PC-3 (cell line): ENCODE results near the gene VSIG2. TPM values are rescaled to one million over a fixed set of nuclear protein-coding genes. Genes with fewer than 3 reads are reported as not detected.

Experiments
- ATAC-seq: fragments of 200-7000 bp; cut with Tn5 transposase; 2 replicates; pipeline ENCODE4 v1.9.1; 2020; ENCODE audit warnings: mild to moderate bottlenecking, moderate library complexity
- BruUV-seq: library from RNA; stranded (reverse); fragments of 400-500 nt; replicated peaks from 2 replicates; lab custom pipeline; 2021; lab: Mats Ljungman, UMichigan
- CTCF ChIA-PET: fragments of 300-600 bp; sonication (Branson Sonifier 250); formaldehyde crosslinking; loops from one replicate; lab custom pipeline; 2022; ENCODE audit warnings: antibody characterized with exemption; lab: Charles Lee
- POLR2A ChIA-PET: fragments of 300-600 bp; sonication (Branson Sonifier 250); formaldehyde crosslinking; loops from one replicate; lab custom pipeline; 2022; ENCODE audit warnings: antibody characterized with exemption; ENCODE audit not compliant: unreplicated experiment; lab: Charles Lee
- DNase-seq: peaks from one replicate; pipeline ENCODE4 v3.0.0-alpha.2; 2015
- H2AFZ ChIP-seq: fragments of 300-600 bp; sonication (generic); 2 replicates; pipeline ENCODE4 v1.6.0; 2016; ENCODE audit warnings: antibody characterized with exemption, low read length
- H3F3A ChIP-seq: fragments of 300-600 bp; sonication (generic); one replicate; pipeline ENCODE4 v1.6.0; 2017; ENCODE audit warnings: antibody characterized with exemption, low read length, control low read depth, mild to moderate bottlenecking; ENCODE audit not compliant: unreplicated experiment
- H3K27ac ChIP-seq: fragments of 300-600 bp; sonication (generic); 2 replicates; pipeline ENCODE4 v1.5.1; 2016; ENCODE audit warnings: mild to moderate bottlenecking, low read length
- H3K27me3 ChIP-seq: fragments of 300-600 bp; sonication (generic); 2 replicates; pipeline ENCODE4 v1.6.1; 2016; ENCODE audit warnings: low read length, mixed read lengths
- H3K36me3 ChIP-seq: fragments of 300-600 bp; sonication (generic); 2 replicates; pipeline ENCODE4 v1.6.1; 2016; ENCODE audit warnings: low read depth, mixed run types, low read length, mixed read lengths
- H3K4me1 ChIP-seq: fragments of 300-600 bp; sonication (generic); 2 replicates; pipeline ENCODE4 v1.5.1; 2016; ENCODE audit warnings: low read length; ENCODE audit not compliant: insufficient read depth
- H3K4me2 ChIP-seq: fragments of 300-600 bp; sonication (generic); 2 replicates; pipeline ENCODE4 v1.6.0; 2016; ENCODE audit warnings: low read length
- H3K4me3 ChIP-seq: fragments of 300-600 bp; sonication (generic); 2 replicates; pipeline ENCODE4 v1.5.1; 2016; ENCODE audit warnings: mild to moderate bottlenecking, low read length, mixed read lengths
- H3K79me2 ChIP-seq: fragments of 300-600 bp; sonication (generic); 2 replicates; pipeline ENCODE4 v1.6.1; 2017; ENCODE audit warnings: low read length, mixed read lengths
- H3K9ac ChIP-seq: fragments of 300-600 bp; sonication (generic); 2 replicates; pipeline ENCODE4 v1.6.0; 2016; ENCODE audit warnings: mild to moderate bottlenecking, low read length
- H3K9me2 ChIP-seq: fragments of 300-600 bp; sonication (generic); replicated peaks from 2 replicates; pipeline ENCODE4 v1.6.1; 2016; ENCODE audit warnings: mixed run types, low read length, mixed read lengths
- H3K9me3 ChIP-seq: fragments of 300-600 bp; sonication (generic); 2 replicates; pipeline ENCODE4 v1.6.1; 2016; ENCODE audit warnings: low read length, mixed read lengths
- H4K20me1 ChIP-seq: fragments of 300-600 bp; sonication (generic); 2 replicates; pipeline ENCODE4 v1.6.1; 2016; ENCODE audit warnings: low read length, mixed read lengths
- EZH2 ChIP-seq: fragments of 300-600 bp; sonication (generic); IDR thresholded peaks from one replicate; pipeline ENCODE4 v1.6.1; 2017; ENCODE audit warnings: antibody characterized with exemption, mild to moderate bottlenecking, low read length; ENCODE audit not compliant: unreplicated experiment
- EZH2phosphoT487 ChIP-seq: fragments of 300-600 bp; sonication (generic); IDR thresholded peaks from 2 replicates; pipeline ENCODE4 v1.6.1; 2018; ENCODE audit warnings: mild to moderate bottlenecking, antibody characterized with exemption, low read length, borderline replicate concordance
- intact Hi-C: fragments of 100-400 bp; cut with micrococcal nuclease; formaldehyde crosslinking; loops from 2 replicates; pipeline ENCODE4 v1.9.0; 2023
- total RNA-seq: library from RNA; depleted of rRNA; stranded (reverse); fragments of >200 nt; gene quantifications from 2 replicates; pipeline ENCODE4 v1.2.3, GENCODE V29; 2014
- TF ChIP-seq, protein P1 (sequence below): fragments of 300-600 bp; sonication (generic); conservative IDR thresholded peaks from 2 replicates; pipeline ENCODE4 v1.5.1; 2017; ENCODE audit warnings: antibody characterized with exemption, low read depth, mild to moderate bottlenecking, low read length

Gene VSIG2
- total RNA-seq, 1 experiment from 2014 or later: not detected

DNA sequence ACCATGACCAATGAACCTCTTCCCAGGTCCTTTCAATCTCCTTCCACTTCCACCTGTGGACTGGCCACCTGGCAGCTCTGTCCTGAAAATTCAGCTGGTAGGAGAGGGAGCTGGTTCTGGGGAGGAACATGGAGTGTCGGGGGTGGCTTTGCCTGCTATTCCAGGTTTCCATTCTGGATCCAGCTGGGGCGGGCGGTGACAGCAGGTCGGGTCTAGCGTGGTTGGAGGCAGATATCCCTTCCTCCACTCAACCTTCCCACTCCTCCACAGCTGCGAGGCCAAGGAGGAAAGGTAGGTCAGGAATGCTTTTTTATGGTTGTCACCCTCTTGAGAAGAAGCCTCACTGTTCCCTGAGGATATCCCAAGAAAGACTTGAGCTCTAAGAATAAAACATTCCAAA, 9.0 kb downstream of the VSIG2 start:
- intact Hi-C loops: loop anchor here (10.0 kb wide), 1 partner anchor 52 kb away; no protein-coding TSS in a partner anchor
- Histone ChIP-seq H3K4me1 (peaks cover 35% of the 10 kb centered on the region), H3K9me2 (no peaks in the 10 kb centered on the region), H2AFZ (no peak overlapping the region), H3K4me2 (no peak overlapping the region), H3K36me3 (no peaks in the 10 kb centered on the region), H3K4me3 (no peak overlapping the region), H3K27me3 (no peaks in the 10 kb centered on the region), H3K79me2 (no peaks in the 10 kb centered on the region), H3K9ac (no peak overlapping the region), H4K20me1 (no peaks in the 10 kb centered on the region), H3K27ac (no peak overlapping the region), H3K9me3 (no peaks in the 10 kb centered on the region), H3F3A (no peaks in the 10 kb centered on the region)
- ChIA-PET POLR2A (no interaction called here), CTCF (no interaction called here)
- TF ChIP-seq EZH2phosphoT487 (no peak), EZH2 (no peak)
- TF ChIP-seq, protein P1, sequence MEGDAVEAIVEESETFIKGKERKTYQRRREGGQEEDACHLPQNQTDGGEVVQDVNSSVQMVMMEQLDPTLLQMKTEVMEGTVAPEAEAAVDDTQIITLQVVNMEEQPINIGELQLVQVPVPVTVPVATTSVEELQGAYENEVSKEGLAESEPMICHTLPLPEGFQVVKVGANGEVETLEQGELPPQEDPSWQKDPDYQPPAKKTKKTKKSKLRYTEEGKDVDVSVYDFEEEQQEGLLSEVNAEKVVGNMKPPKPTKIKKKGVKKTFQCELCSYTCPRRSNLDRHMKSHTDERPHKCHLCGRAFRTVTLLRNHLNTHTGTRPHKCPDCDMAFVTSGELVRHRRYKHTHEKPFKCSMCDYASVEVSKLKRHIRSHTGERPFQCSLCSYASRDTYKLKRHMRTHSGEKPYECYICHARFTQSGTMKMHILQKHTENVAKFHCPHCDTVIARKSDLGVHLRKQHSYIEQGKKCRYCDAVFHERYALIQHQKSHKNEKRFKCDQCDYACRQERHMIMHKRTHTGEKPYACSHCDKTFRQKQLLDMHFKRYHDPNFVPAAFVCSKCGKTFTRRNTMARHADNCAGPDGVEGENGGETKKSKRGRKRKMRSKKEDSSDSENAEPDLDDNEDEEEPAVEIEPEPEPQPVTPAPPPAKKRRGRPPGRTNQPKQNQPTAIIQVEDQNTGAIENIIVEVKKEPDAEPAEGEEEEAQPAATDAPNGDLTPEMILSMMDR: no peak
- BruUV-seq: no TSS peak
- no peak for ATAC-seq
- no peak for DNase-seq

DNA sequence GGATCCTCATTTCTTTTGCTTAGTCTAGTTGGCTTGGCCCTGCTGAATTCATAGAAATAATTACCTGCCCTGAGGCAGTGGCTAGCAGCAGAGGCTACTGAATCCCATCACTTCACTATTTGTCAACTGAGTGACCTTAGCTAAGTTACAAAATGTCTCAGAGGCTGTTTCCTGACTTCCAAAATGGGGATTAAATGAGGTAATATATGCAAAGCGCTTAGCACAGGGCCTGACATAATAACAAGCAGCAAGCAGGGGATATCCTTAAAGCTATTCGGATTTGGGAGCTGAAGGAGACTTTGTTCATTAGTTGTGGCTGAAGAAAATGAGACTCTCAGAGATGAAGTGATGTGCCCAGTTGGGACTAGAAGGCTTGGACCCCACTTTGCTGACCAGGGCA, 9.5 kb downstream of the VSIG2 start:
- Histone ChIP-seq H3K4me3 (no peak overlapping the region), H2AFZ (no peak overlapping the region), H3K9ac (no peak overlapping the region), H3K9me2 (no peaks in the 10 kb centered on the region), H3F3A (no peaks in the 10 kb centered on the region), H3K4me1 (peaks cover 30% of the 10 kb centered on the region), H4K20me1 (no peaks in the 10 kb centered on the region), H3K27me3 (no peaks in the 10 kb centered on the region), H3K4me2 (no peak overlapping the region), H3K9me3 (no peaks in the 10 kb centered on the region), H3K27ac (no peak overlapping the region), H3K79me2 (no peaks in the 10 kb centered on the region), H3K36me3 (no peaks in the 10 kb centered on the region)
- intact Hi-C loops: loop anchor here (10.0 kb wide), 1 partner anchor 52 kb away; no protein-coding TSS in a partner anchor
- CTCF ChIA-PET: no interaction called here
- POLR2A ChIA-PET: interaction anchor here (0.7 kb wide), 1 partner anchor 407 kb away, joined by 3 read pairs; no protein-coding TSS in a partner anchor
- no peak for DNase-seq
- no peak for ATAC-seq
- TF ChIP-seq EZH2phosphoT487 (no peak), EZH2 (no peak)
- TF ChIP-seq, protein P1: no peak
- BruUV-seq: no TSS peak

GRCh38 chr11:124740277-124740882, 11.7 kb downstream of the VSIG2 start:
- Histone ChIP-seq H3K79me2 (no peaks in the 10 kb centered on the region), H3K27me3 (no peaks in the 10 kb centered on the region), H4K20me1 (no peaks in the 10 kb centered on the region), H3K4me3 (peak overlapping the region; percentile 85), H3K36me3 (no peaks in the 10 kb centered on the region), H3K4me2 (peak overlapping the region; percentile 91), H3K9ac (peak overlapping the region; percentile 38), H3K27ac (no peak overlapping the region), H2AFZ (peak overlapping the region; percentile 93), H3K4me1 (peaks cover 18% of the 10 kb centered on the region), H3K9me2 (no peaks in the 10 kb centered on the region), H3K9me3 (no peaks in the 10 kb centered on the region), H3F3A (no peaks in the 10 kb centered on the region)
- intact Hi-C loops: loop anchor here (1.0 to 10.0 kb wide), 2 partner anchors 54 to 71 kb away; no protein-coding TSS in a partner anchor
- DNase-seq (peak; percentile 60), ATAC-seq (peak; percentile 63)
- no TSS peak for BruUV-seq
- ChIA-PET CTCF (interaction anchor here (0.6 to 1.4 kb wide), 3 partner anchors 13 to 71 kb away, joined by 3 to 5 read pairs (median 3); no protein-coding TSS in a partner anchor), POLR2A (interaction anchor here (0.5 to 1.0 kb wide), 4 partner anchors 66 to 634 kb away, joined by 6 to 16 read pairs (median 8); partner anchors contain the start of genes SIAE and SPA17)
- TF ChIP-seq EZH2phosphoT487: no peak
- no peak for TF ChIP-seq EZH2
- TF ChIP-seq, protein P1: peak; percentile 70
